ENCODE results near the gene USP30.

USP30 gene

DNA sequence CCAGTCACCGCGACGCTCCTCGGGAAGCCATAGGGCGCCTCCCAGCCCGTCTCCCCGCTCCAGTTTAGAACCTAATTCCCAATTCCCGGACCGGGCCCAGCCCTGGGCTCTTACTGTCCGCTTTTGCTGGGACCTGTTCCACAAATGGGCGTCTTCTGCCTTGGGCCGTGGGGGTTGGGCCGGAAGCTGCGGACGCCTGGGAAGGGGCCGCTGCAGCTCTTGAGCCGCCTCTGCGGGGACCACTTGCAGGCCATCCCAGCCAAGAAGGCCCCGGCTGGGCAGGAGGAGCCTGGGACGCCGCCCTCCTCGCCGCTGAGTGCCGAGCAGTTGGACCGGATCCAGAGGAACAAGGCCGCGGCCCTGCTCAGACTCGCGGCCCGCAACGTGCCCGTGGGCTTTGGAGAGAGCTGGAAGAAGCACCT lies 45.8 kb downstream of the USP30 start:
- no peak for DNase-seq

DNA sequence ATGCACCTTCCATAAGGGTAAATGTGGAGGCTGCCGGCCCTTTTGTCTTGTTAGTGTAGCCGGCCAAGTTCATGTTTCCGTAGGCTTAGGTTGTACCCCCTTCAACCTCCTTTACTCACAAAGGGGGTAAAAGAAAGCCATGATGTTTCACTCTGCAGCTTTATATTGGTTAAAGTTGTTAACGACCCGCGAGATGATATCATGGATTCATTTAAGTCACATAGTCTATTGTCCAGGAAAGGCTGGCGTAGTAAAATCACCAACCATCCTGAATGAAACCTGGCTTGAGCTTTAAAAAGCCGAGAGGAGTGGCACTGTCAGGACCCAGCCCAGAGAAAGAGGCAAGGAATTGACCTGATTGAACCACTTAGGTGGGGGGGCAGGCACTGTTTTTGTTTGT lies 46.3 kb downstream of the USP30 start:
- no peak for DNase-seq

DNA sequence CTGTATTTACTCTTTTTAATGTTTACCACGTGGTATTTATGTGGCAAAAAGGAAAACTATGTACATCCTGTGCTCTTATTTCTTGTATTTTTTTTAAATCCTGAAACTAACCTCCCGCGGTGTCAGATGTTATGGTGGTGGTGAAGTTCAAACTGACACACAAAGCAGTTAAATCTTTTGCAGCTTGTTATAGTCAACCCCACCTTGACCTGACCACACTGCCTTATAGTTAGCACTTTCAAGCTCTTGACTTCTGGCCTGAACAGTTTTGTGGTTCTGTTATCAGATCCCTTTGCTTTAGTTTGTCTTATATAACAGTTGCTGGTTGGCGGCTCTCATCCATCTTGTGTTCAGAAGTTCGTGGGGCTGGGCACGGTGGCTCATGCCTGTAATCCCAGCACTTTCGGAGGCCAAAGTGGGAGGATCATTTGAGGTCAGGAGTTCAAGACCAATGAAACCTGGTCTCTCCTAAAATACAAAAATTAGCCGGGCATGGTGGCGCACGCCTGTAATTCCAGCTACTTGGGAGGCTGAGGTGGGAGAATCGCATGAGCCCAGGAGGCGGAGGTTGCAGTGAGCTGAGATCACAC lies 47.1 kb downstream of the USP30 start:
- no peak for DNase-seq

DNA sequence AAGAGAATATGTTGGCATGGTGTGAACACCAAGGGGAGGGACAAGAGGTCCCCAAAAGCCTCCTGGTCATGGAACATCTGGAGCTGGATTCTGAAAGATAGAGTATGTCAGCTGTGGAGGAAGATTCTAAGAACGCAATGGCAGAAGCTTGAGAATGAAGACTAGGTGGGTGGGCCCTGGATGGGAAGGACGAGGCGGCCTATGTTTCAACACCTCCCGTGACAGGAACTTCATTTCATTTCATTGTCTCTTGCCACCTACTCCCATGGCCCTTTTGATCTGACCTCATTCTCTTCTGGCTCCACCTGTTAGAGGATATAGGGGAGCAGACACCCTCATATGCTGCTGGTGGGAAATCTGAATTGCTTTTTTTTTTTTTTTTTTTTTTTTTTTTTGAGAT lies 48.4 kb downstream of the USP30 start:
- DNase-seq = no peak

DNA sequence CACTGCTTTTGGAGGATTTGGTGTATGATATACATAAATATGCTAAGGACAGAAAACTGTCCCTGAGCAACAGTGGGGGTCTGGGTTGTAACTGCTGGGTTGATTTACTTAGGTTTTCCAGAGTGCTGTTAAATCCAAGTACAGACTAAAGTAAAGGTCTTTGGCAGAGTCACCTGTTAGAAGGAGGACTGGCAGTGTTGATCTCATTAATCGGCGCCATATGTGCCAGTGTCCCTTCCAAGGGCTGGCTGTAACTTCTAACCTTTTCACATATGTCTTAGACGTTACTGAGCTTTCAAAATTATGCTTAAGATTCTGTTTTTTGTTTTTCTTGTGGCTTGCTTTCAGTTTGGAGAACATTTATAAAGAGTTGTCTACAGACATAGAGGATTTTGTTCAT lies 50.1 kb downstream of the USP30 start:
- no peak for DNase-seq

DNA sequence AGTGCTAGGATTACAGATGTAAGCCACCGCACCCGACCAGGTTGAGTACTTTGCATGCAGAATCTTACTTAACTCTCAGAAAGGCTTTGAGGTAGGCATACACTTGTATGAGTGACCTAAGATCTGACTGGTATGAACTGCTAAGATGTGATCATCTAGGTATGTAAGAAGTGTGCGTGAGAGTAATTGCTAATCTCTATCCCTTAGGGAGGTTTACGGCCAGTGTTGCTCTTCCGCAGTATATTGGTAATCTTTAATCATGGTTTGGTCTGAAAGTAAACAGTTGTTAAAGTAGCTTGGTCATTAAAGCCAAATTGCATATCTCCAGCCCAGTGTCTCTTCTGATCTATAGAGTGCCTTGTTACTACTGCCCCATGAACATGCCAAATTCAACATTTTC lies 52.8 kb downstream of the USP30 start:
- DNase-seq = no peak

DNA sequence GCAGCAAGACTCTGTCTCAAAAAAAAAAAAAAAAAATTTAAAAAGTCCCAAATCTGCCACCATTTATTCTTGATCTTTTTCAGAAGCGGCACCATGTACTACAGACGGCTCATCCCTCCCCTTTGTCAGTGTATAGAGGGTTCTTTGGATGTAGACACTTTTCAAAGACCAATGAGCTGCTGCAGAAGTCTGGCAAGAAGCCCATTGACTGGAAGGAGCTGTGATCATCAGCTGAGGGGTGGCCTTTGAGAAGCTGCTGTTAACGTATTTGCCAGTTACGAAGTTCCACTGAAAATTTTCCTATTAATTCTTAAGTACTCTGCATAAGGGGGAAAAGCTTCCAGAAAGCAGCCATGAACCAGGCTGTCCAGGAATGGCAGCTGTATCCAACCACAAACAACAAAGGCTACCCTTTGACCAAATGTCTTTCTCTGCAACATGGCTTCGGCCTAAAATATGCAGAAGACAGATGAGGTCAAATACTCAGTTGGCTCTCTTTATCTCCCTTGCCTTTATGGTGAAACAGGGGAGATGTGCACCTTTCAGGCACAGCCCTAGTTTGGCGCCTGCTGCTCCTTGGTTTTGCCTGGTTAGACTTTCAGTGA lies 57.5 kb downstream of the USP30 start:
- no peak for DNase-seq

DNA sequence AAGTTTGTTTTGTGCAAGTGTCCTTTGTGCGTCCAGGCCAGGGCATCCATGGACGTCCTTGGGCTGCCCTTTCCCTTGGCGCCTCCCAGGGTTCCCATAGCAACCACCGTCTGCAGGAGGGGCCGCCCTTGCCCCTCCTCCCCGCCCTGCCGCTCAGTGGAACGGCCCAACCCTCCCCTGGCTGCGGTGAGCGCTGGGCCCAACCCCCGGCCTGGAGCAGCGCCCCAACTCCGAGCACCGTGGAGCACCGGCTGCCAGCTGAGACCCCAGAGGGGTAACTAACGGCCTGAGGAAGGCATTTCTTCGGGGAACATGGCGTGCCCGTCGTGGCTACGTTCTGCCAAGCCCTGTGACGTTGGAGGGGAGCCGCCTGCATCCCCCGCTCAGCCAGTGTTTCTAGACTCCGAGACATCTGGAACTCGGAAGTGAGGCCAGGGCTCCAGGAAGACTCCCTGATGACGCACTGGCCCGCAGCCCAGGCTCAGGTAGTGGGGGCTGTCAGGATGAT lies 58.7 kb downstream of the USP30 start:
- peak; percentile 54 for DNase-seq

DNA sequence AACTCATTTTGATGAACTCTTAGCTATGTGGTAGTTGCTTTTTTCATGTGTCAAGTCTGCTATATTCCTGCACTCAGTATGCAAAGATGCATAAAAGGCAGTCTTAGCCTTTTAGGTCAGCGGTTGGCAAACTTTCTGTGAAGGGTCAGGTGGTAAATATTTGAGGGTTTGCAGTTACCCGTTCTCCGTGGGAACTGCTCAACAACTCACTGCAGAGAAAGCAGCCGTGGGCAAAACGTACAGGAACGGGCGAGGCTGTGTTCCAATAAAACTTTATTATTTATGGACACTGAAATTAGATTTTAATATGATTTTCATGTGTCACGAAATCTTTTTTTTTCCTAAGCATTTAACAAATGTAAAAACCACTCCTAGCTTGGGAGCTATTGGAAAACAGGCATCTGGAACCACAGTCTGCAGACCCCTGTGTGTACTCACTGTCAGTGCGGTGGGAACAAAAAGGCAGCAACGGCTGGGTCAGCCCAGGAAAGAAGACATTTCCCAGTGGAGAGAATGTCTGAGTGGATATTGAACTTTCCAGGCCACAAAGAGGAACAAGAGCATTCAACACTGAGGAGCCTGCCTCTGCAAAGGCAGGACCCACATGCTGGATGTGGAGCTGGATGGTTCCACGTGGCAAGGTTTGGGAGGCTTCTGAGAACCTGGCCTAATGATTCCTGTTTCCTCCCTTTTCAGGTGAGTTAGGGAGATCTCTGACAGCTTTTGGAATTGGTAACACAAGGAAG lies 60.5 kb downstream of the USP30 start:
- DNase-seq = no peak

DNA sequence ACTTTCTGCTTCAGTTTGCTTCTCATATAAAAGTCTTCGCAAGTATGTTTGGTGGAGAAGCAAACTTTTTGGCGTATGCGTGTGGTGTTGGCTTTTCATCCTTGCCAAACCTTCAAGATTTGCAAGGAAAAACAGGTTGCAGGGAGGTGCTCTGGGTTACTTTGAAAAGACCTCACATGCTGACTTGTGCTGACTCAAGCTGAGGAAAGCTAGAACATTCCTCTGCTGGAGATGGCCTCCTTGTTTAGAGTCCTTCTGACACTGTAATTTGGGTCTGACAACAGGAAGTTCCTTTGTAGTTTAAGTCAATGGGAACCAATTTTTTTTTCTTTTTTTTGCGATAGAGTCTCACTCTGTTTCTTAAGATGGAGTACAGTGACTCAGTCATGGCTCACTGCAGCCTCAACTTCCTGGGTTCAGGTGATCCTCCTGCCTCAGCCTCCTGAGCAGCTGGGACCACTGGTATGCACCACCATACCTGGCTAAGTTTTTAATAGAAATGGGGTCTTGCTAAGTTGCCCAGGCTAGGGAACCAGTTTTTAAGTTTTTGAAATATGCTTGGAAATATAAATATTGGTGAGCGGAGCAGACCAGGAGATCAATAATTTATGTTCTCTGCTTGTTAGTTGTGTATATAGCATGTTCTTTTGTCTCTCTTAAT lies 61.4 kb downstream of the USP30 start:
- no peak for DNase-seq

DNA sequence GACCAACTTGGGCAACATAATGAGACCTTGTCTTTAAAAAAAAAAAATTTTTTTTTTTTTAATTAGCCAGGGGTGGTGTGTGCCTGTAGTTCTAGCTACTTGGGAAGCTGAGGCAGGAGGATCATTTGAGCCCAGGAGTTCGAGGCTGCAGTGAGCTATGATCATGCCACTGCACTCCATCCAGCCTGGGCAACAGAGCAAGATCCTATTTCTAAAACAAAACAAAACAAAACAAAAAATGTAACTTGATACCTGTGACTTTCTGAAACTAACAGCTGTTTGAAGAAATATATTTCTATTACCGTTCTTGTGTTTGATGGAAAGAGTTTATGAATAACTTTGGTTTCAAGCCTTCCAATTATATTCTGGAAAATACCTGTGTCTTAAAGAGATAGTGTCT lies 62.3 kb downstream of the USP30 start:
- DNase-seq = no peak

DNA sequence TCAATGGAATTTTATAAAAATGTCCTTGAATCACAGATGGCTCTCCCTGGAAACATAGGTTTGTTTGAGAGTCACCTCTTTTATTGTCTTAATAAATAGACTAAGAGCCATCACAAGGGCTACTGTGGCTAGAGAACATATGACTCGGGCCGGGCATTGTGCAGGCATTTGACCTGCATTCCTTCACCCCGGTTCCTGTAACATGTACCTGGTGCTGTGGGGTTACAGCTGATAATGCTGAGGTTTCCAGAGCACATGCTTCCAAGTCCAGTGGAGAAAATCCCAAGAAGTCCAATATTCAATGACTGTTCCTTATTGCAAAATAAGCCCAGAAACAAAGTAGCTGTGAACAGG lies 63.0 kb downstream of the USP30 start:
- DNase-seq = no peak

DNA sequence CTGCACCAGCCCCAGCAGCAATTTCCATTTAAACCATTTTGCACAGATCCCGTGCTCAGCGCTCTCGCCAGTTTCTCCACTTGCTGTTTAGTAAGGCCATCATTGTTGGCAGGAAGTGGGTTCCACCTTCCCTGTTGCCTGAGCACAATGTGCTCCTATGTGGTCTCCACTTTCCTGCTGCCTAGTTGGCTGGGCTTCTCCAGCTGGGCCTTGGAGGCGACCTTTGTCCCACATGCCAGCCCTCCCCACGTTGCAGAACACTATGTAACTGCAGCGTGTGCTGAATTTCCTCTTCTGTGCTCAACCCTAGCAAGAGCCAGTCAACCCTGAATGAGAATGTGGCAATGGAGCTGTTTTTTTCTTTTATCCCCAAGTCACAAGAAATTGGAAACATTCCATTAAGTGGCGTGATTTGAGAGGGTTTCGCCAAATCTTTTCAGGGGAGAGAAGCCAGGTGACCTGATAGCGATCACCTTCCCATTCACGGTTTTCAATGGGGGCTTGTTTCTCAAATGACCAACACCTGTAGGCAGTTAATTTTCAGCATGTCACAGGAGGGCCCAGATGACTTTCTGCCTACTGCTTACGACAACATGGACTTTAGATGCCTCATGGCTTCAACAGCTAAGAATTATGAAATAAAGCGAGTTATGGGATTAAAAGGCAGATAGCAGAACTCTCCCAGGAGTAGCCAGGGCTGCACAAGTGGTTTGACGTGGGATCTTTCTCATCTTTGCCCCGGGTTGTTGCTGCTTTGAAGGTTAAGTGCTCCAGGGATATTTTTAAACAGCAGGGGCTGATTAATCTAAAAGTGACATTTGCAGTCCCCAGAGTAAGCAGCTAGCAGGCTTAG lies 63.6 kb downstream of the USP30 start, which contains the start of gene ACACB:
Gene ACACB (plus strand): TSS at position 830 of the 853 bp plus-strand sequence. CDS start 22,819 bp downstream, outside the sequence.
- no peak for DNase-seq

DNA sequence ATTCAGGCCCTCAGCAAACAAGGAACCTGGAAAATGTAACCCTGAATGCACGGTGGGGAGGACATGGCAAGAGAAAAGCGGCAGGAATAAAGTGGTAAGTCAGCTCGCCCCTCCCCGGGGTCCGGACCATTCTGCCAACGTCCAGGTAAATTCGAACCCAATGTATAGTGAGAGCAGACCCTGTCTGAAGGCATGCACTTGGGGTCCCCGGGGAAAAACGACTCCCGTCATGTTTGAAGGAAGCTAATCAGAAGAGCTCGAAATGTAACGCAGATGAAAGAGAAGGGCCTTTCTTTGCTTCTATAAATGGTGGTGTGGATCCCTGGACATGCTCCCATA lies 64.2 kb downstream of the USP30 start:
- no peak for DNase-seq

DNA sequence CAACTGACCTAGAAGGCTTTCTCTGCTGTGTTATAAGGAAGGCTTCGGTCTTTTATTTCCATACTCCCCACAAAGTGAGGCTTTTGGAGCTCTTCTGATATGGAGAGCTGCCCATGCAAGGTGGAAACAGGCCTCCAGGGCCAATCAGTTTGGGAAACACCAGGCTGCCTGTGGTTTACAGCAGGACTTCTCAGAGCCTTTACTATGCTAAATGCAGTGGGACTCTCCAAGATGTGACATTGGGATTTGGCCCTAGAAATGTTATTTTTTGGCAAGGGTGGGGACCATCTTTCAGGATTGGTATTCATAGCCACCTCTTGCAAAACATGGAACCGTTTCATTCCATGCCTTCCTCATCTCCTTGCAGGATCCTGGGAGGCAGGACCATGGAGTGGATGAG lies 67.7 kb downstream of the USP30 start:
- DNase-seq = no peak

DNA sequence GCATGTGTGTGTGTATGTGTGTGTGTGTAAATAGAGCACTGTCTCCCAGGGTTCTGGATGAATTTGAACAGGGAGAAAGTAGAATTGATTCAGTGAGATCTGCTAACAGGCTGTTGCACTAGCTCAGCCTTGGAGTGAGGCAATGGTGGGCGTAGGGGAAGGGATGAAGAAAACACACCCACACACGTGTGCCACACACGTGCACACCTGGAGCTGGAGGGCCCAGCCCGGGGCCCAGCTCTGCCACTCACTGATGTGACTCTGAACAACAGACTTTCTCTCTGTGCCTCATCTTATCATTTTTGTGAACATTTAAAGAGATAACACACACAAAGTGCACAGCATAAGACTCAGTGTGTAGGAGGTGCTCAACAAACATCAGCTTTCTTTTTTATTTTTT lies 68.2 kb downstream of the USP30 start:
- no peak for DNase-seq

DNA sequence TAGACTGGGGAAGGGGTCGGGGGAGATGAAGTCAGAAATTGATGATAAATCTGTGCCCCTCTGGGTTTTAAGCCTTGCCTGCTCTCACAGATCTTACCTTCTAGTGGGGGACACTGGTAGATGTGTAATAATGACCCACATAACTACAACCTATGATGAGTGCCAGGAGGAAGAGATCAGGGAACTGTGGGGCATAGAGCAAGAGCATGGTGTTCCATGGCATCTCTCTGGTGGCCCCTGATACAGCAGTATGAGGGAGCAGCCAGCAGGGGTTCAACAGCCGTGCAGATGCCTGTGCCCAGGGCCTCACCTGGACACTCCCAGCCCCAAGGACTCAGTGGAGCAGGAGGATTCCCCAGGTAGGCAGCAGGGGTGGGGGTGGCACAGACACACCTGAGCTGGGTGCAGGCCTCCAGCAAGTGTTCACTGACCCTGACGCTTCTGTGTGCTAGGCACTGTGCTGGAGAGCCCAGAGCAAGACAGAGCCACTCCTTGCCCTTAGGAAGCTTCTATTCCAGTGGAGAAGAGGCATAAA lies 69.0 kb downstream of the USP30 start:
- DNase-seq = no peak

DNA sequence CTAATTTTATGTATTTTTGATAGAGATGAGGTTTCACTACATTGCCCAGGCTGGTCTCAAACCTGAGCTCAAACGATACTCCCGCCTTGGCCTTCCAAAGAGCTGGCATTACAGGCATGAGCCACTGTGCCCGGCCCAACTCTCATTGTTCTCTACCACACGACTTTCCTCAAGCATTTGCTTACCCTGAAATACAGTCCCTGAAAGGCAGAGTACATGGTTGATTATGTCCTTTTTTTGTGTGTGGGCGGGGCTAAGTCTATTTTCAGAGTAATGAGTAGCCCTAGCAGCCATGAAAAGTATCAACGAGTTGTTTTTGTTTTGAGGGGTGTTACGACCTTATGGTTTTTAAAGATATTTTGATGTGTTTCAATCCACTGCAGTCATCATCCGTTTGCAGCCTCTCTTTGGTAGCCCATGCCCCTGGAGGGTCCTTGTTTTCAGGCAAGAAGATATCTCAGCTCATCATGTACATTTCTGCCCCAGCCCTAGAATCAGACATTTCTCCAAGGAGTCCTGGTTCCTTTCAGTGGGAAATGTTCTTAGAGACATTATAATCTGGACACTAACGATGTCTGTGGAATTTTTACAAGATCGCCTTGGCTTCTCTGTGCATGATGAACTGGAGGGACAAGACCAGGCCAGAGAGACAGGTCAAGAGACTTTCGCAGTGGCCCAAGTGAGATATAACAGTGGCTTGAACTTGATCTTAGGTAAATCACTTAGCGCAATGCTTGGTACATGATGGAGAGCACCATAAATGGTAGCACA lies 72.7 kb downstream of the USP30 start:
- DNase-seq = no peak

DNA sequence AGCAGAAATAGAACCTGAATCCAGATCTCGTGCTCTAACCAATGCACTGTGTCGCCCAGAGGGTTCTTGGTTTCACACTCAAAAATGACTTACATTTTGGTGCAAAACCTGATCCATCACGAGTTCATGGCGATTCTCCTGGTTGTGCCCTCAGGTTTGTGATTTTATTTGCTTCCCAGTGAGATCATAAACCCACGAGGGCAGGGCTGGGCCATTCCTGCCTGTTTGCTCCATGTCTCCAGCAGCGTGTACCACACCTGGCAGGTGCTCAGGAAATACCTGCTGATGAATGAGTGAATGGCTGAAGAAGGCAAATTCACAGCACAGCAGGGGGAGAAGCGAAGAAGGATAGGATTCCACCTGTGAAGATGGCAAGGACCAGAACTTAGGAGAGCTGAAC lies 73.4 kb downstream of the USP30 start:
- DNase-seq = no peak

DNA sequence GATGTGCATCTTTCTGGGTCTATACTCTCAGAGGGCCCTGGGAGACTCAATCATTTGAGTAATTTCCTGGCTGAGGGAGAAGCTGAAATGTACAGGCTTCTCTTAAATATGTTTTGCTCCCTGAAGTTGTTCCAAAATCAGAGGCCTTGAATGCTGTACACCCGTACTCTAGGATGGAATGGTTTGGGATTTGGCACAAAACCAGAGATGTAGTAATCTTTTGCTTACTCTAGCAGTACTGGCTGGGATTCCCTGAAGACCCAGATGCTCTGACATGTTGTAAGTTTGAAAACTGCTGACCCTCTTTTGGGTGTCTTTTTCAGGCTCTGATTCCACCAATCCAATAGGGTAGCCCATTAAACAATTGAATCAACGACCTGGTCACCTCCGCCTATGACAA lies 74.4 kb downstream of the USP30 start:
- no peak for DNase-seq

DNA sequence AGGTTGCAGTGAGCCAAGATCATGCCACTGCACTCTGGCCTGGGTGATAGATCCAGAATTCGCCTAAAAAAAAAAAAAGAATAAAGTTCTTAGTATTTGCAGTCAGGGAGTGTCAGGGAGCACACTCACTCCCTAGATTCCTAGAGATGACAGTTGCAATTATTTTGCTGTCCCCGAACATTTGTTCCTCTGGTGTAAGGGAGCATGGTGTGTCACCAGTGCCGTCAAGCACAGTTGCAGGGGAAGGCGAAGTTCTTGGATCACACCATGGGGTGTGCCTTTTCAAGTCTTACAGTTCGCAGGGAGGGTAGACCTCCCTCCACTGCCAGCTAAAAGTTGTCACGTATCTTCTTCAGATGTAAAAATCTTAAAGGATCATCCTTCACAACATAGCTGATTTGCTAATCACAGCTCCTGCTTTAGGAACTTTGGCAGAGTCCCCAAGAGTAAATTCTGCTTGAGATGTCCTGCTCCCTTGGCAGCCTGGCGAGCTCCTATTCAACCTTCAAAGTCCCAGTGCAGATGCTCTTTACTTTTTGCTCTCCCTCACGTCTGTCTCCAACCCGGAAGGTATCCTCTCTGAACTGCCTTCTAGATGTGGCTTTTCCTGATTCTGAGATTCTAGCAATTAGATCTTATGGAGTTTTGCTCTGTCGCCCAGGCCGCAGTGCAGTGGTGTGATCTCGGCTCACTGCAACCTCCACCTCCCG lies 75.3 kb downstream of the USP30 start:
- no peak for DNase-seq

Data from effector CD8-positive, alpha-beta T cell (primary cell).